ENCODE data around the gene SLC39A11. TPM values are rescaled to one million over a fixed set of nuclear protein-coding genes. Genes with fewer than 3 reads are reported as not detected.
A peak's percentile ranks its signal among the peaks of the same experiment; 100 is the strongest.
"Not testable (repeated sequence)": the region's sequence is repeated elsewhere in the genome, so short reads cannot be mapped to it uniquely, and the experiment has no call there.

SLC39A11 gene
- total RNA-seq, 1 experiment from 2014 or later = 64.4 TPM

DNA sequence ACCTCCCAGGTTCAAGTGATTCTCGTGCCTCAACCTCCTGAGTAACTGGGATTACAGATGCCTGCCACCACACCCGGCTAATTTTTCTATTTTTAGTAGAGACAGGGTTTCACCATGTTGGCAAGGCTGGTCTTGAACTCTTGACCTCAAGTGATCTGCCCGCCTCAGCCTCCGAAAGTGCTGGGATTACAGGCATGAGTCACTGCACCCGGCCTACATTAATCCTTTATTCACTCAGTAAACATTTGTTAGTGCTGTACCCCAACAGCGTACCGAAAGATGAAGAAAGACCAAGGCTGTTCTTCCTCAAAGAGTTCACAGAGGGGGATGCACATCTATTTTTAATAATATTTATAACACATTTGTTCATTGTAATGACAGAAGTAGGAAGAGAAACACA lies 196.2 kb downstream of the SLC39A11 start:
- in situ Hi-C loops (cut with HindIII; ENCODE audit: low pct_unique_long_range_greater_than_20kb, low sequenced_read_pairs); DNase-seq (ENCODE audit: low read depth, low spot score): not testable (repeated sequence)

DNA sequence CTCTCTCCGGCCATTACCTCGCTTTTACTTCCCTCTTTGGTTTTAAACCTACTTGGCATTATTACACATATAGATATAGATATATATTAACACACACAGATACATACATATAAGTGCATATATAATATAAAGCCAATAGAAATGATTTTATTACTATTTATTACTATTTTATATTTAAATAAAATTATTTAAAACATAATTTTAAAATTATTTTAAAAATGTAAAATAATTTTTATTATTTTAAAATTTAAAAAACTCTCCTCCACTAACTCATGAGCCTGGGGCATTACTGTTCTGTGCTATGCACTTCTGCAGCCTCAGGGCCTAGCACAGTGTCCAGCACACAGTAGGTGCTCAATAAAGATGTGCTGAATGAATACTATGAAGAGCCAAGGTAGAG lies 200.9 kb downstream of the SLC39A11 start:
- in situ Hi-C loops (cut with HindIII; ENCODE audit: low pct_unique_long_range_greater_than_20kb, low sequenced_read_pairs) = no loop called here
- no peak for DNase-seq (ENCODE audit: low read depth, low spot score)

DNA sequence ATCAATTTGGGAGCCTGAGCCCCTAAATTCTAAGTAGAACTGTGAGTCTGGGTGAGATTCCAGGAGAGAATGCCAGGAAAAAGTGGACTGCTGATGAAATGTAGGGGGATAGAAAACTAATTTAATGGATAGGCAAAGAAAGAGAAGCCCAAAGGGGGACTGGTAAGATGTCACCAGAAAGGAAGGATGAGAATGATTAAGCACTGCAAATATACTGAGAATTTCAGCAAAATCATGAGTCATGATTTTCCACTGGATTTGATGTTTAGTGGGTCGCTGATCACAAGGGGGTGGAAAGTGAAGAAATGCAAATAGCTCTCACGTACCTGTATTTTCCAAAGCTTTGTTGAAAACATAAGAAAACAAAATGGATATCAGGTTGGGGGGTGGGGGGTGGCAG lies 201.8 kb downstream of the SLC39A11 start:
- no peak for DNase-seq (ENCODE audit: low read depth, low spot score)
- in situ Hi-C loops (cut with HindIII; ENCODE audit: low pct_unique_long_range_greater_than_20kb, low sequenced_read_pairs) = no loop called here

DNA sequence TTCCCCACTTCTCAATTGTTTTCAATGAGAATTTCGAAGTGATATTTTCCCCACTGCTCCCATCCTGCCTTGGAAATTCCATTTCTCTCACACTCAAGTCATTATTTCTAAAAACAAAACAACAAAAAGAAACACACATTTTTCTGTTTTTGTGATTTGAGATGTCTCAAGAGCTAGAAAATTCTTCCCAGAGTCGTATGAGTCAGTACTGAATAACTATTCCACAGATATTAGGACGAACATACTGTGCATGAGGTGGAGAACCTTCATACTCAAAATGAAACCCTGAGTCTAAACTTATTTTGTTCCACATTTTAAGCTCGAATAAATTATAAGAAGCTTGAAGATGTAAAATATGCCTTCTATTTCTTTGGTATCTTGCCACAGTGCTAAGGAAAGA lies 204.6 kb downstream of the SLC39A11 start:
- in situ Hi-C loops (cut with HindIII; ENCODE audit: low pct_unique_long_range_greater_than_20kb, low sequenced_read_pairs) = no loop called here
- no peak for DNase-seq (ENCODE audit: low read depth, low spot score)

DNA sequence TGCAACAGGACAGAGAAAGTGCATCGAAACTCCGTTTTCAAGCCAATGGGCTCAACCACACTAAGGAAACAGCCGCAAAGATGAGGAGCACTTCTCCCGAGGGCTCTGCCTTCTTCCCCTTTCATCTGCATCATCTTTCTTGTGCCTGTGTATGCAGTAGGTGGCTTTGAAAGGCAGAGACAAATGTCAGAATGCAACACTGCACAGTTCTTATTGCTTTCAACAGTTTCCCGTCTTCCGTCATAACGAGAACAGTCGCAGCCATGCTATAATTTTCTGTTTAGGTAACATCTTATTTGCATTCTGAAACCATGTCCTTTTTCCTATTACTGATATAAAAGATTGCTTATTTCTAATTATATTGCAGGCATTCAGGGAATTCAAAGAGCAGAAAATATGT lies 205.2 kb downstream of the SLC39A11 start:
- in situ Hi-C loops (cut with HindIII; ENCODE audit: low pct_unique_long_range_greater_than_20kb, low sequenced_read_pairs) = no loop called here
- no peak for DNase-seq (ENCODE audit: low read depth, low spot score)

DNA sequence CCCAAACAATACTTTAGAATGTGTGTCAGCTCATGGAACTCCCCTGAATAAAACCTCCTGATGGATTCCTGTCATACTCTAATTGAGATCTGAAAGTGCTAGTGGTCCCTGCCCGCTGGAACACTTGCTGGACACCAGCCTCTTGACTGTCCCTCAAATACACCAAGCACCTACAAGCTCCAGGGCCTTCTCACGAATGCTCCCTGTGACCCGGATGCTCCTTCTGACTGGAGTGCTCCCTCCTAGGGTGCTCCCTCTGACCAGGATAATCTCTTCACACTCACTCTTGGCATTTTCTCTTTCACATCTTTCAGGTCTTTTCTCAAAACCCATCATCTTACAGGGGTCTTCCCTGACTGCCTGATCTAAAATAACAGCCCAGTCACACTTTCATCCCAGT lies 205.9 kb downstream of the SLC39A11 start:
- in situ Hi-C loops (cut with HindIII; ENCODE audit: low pct_unique_long_range_greater_than_20kb, low sequenced_read_pairs) = no loop called here
- no peak for DNase-seq (ENCODE audit: low read depth, low spot score)

DNA sequence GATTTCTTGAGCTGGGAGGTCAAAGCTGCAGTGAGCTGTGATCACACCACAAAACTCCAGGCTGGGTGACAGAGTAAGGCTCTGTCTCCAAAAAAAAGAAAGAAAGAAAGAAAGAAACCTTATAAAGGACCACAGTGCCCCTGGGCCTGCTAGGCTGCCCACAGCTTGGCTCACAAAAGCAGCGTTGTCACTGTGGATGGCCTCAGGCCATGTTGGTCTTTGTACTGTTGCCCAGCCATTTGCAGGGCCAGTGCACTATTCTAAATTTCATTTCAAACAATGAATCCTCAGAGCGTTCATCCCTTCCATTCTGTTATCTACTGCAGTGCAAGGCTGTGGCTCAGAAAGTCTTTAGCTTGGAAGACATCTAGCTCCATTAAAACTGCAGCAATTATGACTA lies 208.4 kb downstream of the SLC39A11 start:
- in situ Hi-C loops (cut with HindIII; ENCODE audit: low pct_unique_long_range_greater_than_20kb, low sequenced_read_pairs) = no loop called here
- DNase-seq (ENCODE audit: low read depth, low spot score) = peak; percentile 98

DNA sequence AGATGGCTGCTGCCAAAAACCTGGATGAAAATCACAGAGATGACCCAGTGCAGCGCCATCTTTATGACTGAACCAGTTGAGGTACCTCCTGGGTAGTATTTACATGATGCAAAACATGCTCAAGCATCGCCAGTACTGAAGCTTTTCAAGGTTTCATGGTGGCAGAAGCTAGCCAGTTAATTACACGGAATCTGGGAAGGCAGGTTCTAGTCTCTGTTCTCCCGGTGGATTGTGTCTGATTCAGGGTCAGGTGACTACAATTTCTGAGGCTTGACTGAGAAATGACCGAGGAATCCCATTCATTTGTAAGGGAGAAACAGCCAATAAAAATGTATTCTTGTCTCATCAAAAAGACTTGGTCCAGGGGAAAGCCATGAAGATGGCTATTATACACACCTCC lies 209.1 kb downstream of the SLC39A11 start:
- in situ Hi-C loops (cut with HindIII; ENCODE audit: low pct_unique_long_range_greater_than_20kb, low sequenced_read_pairs) = no loop called here
- no peak for DNase-seq (ENCODE audit: low read depth, low spot score)

DNA sequence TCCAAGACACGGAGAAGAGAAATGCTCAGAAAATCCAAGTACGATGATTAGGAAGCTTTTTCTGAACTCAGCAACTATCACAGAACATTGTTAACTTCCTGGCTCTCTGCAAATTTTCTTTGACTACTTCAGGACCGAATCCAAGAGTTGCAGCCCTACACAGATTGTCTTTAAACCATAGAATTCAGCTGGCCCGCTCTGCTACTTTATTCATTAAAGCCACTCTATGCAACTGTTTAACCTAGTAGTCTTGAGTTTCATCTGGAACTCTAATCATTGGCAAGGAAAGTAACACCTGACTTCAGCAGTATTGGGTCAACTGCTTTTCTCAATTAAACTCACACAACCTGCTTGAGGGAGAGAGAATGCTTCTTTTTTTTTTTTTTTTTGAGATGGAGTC lies 210.1 kb downstream of the SLC39A11 start:
- in situ Hi-C loops (cut with HindIII; ENCODE audit: low pct_unique_long_range_greater_than_20kb, low sequenced_read_pairs) = no loop called here

DNA sequence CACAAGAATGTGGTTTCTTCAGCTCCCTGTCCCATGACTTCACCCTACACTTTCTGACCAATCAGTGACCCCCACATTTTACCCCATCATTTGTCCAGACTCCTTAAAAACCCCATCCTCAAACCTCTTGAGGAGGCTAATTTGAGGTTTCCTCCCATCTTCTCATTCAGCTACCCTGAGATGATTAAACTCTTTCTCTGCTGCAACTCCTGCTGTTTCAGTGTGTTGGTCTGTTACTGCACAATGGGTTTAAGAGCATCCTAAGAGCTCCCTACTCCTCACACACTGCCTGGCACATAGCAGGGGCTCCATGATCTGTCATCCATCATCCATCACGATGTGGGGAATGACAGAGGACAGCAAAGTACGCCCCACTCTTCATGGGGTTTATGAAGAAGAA lies 212.6 kb downstream of the SLC39A11 start:
- no peak for DNase-seq (ENCODE audit: low read depth, low spot score)
- in situ Hi-C loops (cut with HindIII; ENCODE audit: low pct_unique_long_range_greater_than_20kb, low sequenced_read_pairs) = no loop called here

More for the DNA sequence above, 210.1 kb downstream of the SLC39A11 start:
- DNase-seq (ENCODE audit: low read depth, low spot score) = no peak

DNA sequence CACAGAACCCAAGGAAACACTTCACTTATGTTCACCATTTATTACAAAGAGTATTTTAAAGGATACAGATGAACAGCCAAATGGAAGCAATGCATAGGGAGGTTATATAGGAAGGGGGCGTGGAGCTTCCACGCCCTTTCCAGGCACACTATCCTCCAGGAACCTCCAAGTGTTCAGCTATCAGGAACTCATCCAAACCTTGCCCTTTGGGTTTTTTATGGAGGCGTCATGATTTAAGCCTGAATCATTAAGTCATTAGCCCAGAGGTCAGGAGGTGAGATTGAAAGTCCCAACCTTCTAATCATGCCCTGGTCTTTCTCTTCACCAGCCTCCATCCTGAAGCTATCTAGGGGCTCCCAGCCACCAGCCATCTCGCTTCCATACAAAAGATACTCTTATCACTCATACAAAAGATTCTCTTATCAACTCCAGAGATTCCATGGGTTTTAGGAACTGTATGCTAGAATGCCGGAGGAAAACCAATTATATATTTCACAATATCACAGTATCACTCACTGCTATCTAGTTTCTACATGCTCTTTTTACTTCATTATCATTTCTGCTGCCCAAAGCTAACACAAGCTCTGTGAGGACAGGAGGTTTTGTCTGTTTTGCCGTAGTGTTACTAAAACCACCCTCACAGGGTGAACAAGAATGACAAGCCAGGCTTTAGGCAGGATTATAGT lies 213.4 kb downstream of the SLC39A11 start:
- DNase-seq (ENCODE audit: low read depth, low spot score) = no peak
- in situ Hi-C loops (cut with HindIII; ENCODE audit: low pct_unique_long_range_greater_than_20kb, low sequenced_read_pairs) = no loop called here

DNA sequence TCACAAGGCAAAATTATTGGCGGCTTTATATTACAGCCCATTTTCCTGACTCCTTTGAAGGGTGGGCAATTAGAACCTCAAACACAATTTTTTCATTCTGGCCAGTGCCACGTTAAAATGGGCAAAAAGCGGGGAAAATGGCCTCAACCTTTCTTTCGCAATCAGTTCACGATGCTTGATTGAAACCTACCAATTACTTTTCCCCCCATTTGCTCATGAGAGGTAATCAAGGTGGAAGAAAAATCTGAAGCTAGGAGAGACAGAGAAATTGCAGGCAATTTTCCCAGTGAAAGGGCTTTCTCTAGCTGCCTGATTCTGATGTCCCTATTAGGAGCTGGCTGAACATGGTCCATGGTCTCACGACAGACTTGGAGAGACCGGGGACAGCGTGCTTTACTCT lies 215.1 kb downstream of the SLC39A11 start:
- in situ Hi-C loops (cut with HindIII; ENCODE audit: low pct_unique_long_range_greater_than_20kb, low sequenced_read_pairs) = no loop called here

DNA sequence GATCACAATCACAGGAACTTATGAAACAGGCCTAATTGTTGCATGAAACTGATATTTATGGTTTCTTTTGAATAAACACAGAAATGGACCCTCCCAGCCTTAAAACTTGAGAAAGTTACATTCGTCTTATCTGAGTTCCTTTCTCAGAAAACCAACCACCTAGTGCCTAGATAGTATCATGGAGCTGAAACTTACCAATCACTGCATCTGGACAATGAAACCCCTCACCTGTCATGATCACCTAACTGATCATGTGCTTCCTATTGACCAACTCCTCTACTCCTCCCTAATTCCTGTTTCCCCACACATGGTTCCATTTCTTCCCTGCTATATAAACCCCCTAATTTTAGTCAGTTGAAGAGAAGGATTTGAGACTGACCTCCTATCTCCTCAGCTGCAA lies 216.1 kb downstream of the SLC39A11 start:
- no peak for DNase-seq (ENCODE audit: low read depth, low spot score)
- in situ Hi-C loops (cut with HindIII; ENCODE audit: low pct_unique_long_range_greater_than_20kb, low sequenced_read_pairs) = no loop called here

More for the DNA sequence above, 215.1 kb downstream of the SLC39A11 start:
- DNase-seq (ENCODE audit: low read depth, low spot score) = no peak

DNA sequence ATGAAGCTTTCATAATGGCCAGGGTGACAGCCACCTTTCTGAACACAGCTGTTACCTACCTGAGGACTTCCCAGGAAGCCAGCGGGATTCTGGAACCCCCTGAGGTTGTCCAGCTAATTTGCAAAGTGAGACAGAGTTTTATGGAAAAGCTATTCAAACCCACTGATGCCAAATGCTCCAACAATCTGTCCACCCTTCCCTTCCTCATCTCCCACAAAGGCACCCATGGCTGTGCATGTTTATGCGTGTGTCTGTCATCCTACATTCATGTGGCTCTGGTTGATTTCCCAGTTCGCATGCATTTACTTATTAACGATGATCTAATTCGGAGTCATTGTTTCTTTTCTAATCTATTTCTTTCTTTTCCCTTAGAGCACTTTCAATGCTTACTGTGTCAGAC lies 217.1 kb downstream of the SLC39A11 start:
- DNase-seq (ENCODE audit: low read depth, low spot score) = no peak
- in situ Hi-C loops (cut with HindIII; ENCODE audit: low pct_unique_long_range_greater_than_20kb, low sequenced_read_pairs) = no loop called here

DNA sequence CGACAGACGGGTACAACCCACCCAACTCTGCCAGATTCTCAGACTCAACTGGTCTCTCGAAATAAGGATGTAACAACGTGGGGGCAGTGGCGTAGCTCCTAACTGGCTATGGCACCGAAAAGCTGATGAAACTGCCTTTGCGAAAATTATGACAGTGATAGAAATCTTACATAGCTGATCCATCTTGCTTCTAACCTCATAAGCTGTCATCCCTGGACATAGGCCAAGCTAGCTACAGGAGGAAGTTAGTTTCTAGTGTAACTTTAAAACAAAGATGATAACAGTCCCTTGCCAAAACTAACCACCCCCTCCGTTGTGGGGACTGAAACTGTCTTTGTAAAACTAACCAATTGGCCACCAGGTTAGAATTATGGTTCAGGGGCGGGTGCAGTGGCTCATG lies 220.1 kb downstream of the SLC39A11 start:
- DNase-seq (ENCODE audit: low read depth, low spot score) = no peak
- in situ Hi-C loops (cut with HindIII; ENCODE audit: low pct_unique_long_range_greater_than_20kb, low sequenced_read_pairs) = no loop called here

DNA sequence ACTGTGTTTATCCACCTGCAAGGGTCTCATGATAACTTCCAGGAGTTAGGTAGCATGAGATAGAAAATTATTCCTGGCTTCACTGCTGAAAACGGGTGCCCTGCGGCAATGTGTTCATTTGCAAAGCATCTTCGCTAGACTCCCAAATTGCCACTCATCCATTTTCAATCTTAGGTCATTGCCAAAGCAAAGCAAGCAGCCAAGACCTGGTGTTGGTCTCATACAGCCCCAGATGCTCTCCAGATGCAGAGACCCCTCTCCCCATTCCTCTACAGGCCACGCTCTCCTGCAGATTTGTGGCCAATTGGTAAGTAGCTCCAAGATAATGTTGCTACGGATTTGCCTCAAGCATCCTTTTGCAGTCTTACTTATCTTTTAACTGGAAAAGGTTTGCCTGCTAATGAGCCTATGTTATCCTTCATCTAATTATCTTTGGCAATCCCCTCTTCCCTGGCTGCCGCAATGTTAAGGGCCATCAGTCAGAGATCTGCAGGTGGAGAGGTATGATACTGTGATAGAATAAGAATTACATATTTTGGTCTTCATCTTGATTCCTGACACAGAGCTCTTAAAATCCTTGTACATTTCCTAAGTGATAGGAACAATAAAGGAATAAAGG lies 222.0 kb downstream of the SLC39A11 start:
- in situ Hi-C loops (cut with HindIII; ENCODE audit: low pct_unique_long_range_greater_than_20kb, low sequenced_read_pairs) = no loop called here
- DNase-seq (ENCODE audit: low read depth, low spot score) = no peak

DNA sequence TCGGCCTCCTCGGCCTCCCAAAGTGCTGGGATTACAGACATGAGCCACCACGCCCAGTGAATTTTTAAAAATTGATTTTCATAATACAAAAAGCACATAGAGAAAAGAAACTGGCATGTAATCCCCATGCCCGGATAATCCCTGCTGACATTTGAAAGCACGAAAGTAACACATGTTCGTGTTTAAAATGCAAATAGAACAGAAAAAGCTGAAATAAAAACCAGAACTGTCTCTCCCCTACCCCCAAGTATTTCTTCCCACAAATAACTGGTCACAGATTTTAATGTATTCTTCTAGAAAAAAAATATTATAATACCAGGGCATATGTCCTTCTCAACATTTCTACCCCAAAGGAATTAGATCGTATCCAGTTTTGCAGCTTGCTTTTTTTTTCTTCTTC lies 222.9 kb downstream of the SLC39A11 start:
- in situ Hi-C loops (cut with HindIII; ENCODE audit: low pct_unique_long_range_greater_than_20kb, low sequenced_read_pairs) = no loop called here

DNA sequence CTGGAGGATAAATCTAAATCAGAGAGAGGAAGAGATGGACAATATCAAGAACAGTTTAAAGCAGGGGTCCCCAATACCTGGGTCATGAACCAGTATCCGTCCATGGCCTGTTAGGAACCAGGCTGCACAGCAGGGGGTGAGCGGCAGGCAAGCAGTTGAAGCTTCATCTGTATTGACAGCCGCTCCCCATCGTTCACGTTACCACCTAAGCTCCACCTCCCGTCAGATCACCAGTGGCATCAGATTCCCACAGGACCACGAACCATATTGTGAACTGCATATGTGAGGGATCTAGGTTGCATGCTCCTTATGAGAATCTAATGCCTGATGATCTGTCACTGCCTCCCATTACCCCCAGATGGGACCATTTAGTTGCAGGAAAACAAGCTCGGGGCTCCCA lies 226.5 kb downstream of the SLC39A11 start:
- in situ Hi-C loops (cut with HindIII; ENCODE audit: low pct_unique_long_range_greater_than_20kb, low sequenced_read_pairs) = no loop called here
- no peak for DNase-seq (ENCODE audit: low read depth, low spot score)

More for the DNA sequence above, 222.9 kb downstream of the SLC39A11 start:
- DNase-seq (ENCODE audit: low read depth, low spot score) = no peak

DNA sequence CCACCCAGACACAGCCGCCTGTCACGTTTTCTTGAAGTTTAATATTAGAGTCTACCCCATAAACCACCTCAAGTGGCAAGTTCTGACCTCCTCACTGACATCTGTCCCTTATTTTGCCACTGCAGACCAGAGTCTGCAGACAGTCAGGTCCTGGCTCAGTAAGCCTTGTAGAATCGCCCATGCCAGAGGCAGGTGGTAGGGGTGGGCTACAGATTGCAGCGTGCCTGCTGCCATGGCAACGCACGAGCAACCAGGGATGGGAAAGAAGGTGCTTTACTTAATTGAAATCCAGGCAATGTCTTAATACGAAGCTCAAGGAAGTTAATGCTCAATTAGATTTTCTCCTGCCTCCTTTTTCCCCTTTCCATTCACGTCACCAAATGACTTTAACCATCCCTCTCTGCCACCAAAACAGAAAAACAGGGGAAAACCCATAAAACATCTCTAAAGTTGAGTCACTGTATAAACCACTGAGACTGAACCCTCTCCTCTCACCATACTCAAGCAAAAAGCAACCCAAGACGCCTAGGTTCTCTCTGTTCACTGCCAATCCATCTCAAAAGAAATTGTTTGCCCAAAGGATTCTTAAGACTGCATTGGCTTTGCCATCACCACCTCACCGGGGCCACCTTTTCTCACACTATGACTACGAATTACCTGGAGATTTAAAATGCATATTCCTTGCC lies 228.8 kb downstream of the SLC39A11 start:
- no peak for DNase-seq (ENCODE audit: low read depth, low spot score)
- in situ Hi-C loops (cut with HindIII; ENCODE audit: low pct_unique_long_range_greater_than_20kb, low sequenced_read_pairs) = no loop called here

Data from SK-MEL-5 (cell line).